Mesothelial cell of epicardium (in vitro differentiated cells): ENCODE measurements around the gene ATP6V0A1. TPM values are rescaled to one million over a fixed set of nuclear protein-coding genes. Genes with fewer than 3 reads are reported as not detected.
A peak's percentile ranks its signal among the peaks of the same experiment; 100 is the strongest.
"Not testable (repeated sequence)": the region's sequence is repeated elsewhere in the genome, so short reads cannot be mapped to it uniquely, and the experiment has no call there.

Source experiments
- DNase-seq, 2 experiments: peaks; one replicate each; pipeline ENCODE4 v3.0.0; 2021; ENCODE audit warnings: low spot score in 2 of 2; ENCODE audit not compliant: unreplicated experiment in 2 of 2
- H3K27ac Mint-ChIP-seq: 2 replicates; pipeline ENCODE4 v1.8.0; 2021; ENCODE audit warnings: mixed read lengths
- H3K27me3 Mint-ChIP-seq: 2 replicates; pipeline ENCODE4 v1.8.0; 2021; ENCODE audit warnings: low read depth, mixed read lengths
- H3K36me3 Mint-ChIP-seq: 2 replicates; pipeline ENCODE4 v1.8.0; 2021; ENCODE audit warnings: mixed read lengths
- H3K4me1 Mint-ChIP-seq: 2 replicates; pipeline ENCODE4 v1.8.0; 2021; ENCODE audit warnings: mixed read lengths
- H3K4me3 Mint-ChIP-seq: 2 replicates; pipeline ENCODE4 v1.8.0; 2021; ENCODE audit warnings: mild to moderate bottlenecking, moderate library complexity, mixed read lengths
- H3K9me3 Mint-ChIP-seq: 2 replicates; pipeline ENCODE4 v1.8.0; 2021; ENCODE audit warnings: mixed read lengths
- total RNA-seq: library from RNA; stranded (reverse); gene quantifications from 3 replicates; pipeline ENCODE4 v1.2.1, GENCODE V29; 2021
- TF ChIP-seq, protein P1 (sequence below): fragments of 200-600 bp; sonication (generic); IDR thresholded peaks from one replicate; pipeline ENCODE4 v1.5.0; 2021; ENCODE audit warnings: antibody characterized with exemption; ENCODE audit not compliant: unreplicated experiment

ATP6V0A1 gene
- total RNA-seq, 1 donor from 2014 or later: 60.4 TPM

DNA sequence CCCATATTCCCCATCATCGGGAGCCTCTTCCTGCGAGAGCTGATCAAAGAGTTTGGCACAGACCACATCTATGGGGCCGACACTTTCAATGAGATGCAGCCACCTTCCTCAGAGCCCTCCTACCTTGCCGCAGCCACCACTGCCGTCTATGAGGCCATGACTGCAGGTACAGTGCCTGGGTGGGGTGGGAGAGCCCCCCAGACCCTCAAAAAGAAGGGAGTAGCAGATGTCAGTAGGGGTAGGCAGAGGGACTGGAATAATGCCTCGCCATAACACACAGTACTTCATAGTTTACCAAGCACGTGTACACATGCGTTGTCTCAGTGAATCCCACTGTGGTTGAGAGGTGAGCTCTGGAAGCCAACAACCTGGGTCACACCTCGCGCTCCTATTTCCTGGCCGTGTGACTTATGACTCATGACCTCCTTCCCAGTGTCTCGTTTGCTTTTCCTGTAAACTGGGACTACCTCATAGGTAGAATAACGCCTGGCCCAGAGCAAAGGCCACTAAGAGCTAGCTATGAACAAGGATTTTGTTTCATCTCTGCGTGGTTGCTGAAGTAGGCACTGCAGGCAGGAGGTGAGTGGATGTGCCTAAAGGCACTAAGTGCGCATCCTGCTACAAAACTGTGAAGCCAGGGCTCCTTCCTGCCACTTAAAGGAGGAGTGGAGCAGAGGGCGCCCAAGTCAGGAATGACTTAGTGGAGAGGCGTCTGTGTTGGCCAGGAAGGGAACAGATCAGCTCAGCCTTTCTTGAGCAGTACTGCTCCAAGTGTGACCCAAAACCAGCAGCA, 82.6 kb downstream of the ATP6V0A1 start:
- Mint-ChIP-seq H3K9me3 (no peaks in the 10 kb centered on the region), H3K4me1 (peaks cover 11% of the 10 kb centered on the region), H3K27me3 (no peaks in the 10 kb centered on the region), H3K4me3 (no peak overlapping the region), H3K27ac (peak overlapping the region; percentile 64), H3K36me3 (peaks cover 22% of the 10 kb centered on the region)
- no peak for DNase-seq
- TF ChIP-seq, protein P1, sequence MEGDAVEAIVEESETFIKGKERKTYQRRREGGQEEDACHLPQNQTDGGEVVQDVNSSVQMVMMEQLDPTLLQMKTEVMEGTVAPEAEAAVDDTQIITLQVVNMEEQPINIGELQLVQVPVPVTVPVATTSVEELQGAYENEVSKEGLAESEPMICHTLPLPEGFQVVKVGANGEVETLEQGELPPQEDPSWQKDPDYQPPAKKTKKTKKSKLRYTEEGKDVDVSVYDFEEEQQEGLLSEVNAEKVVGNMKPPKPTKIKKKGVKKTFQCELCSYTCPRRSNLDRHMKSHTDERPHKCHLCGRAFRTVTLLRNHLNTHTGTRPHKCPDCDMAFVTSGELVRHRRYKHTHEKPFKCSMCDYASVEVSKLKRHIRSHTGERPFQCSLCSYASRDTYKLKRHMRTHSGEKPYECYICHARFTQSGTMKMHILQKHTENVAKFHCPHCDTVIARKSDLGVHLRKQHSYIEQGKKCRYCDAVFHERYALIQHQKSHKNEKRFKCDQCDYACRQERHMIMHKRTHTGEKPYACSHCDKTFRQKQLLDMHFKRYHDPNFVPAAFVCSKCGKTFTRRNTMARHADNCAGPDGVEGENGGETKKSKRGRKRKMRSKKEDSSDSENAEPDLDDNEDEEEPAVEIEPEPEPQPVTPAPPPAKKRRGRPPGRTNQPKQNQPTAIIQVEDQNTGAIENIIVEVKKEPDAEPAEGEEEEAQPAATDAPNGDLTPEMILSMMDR: no peak

DNA sequence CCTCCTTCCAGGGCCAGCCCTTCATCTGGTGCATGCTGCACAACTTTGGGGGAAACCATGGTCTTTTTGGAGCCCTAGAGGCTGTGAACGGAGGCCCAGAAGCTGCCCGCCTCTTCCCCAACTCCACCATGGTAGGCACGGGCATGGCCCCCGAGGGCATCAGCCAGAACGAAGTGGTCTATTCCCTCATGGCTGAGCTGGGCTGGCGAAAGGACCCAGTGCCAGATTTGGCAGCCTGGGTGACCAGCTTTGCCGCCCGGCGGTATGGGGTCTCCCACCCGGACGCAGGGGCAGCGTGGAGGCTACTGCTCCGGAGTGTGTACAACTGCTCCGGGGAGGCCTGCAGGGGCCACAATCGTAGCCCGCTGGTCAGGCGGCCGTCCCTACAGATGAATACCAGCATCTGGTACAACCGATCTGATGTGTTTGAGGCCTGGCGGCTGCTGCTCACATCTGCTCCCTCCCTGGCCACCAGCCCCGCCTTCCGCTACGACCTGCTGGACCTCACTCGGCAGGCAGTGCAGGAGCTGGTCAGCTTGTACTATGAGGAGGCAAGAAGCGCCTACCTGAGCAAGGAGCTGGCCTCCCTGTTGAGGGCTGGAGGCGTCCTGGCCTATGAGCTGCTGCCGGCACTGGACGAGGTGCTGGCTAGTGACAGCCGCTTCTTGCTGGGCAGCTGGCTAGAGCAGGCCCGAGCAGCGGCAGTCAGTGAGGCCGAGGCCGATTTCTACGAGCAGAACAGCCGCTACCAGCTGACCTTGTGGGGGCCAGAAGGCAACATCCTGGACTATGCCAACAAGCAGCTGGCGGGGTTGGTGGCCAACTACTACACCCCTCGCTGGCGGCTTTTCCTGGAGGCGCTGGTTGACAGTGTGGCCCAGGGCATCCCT, 84.8 kb downstream of the ATP6V0A1 start:
- Mint-ChIP-seq H3K36me3 (peaks cover 20% of the 10 kb centered on the region), H3K4me3 (no peak overlapping the region), H3K9me3 (no peaks in the 10 kb centered on the region), H3K27me3 (no peaks in the 10 kb centered on the region), H3K4me1 (no peaks in the 10 kb centered on the region), H3K27ac (no peak overlapping the region)
- TF ChIP-seq, protein P1: no peak
- no peak for DNase-seq

DNA sequence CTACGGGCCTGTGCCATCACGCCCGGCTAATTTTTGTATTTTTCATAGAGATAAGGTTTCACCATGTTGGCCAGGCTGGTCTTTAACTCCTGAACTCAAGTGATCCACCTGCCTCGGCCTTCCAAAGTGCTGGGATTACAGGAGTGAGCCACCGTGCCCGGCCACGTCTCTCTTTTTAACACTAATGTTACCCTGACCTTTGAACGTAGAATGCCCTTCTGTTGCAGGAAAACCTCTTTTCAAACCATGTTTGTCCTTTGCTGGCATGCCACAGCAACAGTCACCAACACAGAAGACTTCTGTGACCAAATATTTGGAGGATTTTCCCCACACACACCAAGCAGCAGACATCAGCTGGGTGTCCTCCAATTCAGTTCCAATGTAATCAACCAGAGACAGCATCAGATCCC, 86.2 kb downstream of the ATP6V0A1 start:
- Mint-ChIP-seq H3K9me3 (no peaks in the 10 kb centered on the region), H3K27ac (peak overlapping the region; percentile 36), H3K36me3 (peaks cover 14% of the 10 kb centered on the region), H3K4me1 (peaks cover 4% of the 10 kb centered on the region), H3K4me3 (no peak overlapping the region), H3K27me3 (no peaks in the 10 kb centered on the region)
- TF ChIP-seq, protein P1: no peak
- no peak for DNase-seq

DNA sequence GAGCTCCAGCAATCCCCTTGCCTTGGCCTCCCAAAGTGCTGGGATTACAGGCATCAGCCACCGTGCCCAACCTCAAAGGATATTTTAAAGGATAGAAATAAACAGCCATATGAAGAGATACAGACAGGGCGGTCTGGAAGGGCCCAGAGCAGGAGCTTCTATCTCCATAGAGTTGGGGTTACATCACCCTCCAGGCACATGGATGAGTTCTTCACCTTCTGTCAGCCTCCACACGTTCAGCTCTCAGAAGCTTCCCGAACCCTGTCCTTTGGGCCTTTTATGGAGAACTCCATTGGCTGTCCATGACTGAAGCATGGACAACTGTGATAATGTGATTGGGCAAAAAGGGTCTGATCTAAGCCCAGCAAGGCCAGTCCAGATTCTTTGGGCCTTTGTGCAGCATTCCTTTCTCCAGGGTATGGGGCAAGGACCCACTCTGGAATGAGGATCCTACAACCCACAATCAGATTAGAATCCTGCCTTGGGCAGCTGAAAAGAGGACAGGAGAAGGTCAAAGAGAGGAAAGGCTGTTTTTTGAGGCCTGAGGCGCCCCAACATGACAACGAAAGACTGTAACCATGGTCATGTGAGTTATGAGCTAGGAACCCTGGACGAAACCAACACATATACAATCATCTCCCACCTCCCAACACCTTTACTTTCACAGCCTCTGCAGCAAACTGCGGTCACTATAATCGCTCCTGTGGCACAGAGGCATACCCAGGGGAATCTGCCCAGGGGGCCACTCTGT, 87.3 kb downstream of the ATP6V0A1 start:
- not testable (repeated sequence) for H3K4me3 Mint-ChIP-seq, H3K9me3 Mint-ChIP-seq, H3K27ac Mint-ChIP-seq, DNase-seq, H3K36me3 Mint-ChIP-seq, H3K4me1 Mint-ChIP-seq, H3K27me3 Mint-ChIP-seq

DNA sequence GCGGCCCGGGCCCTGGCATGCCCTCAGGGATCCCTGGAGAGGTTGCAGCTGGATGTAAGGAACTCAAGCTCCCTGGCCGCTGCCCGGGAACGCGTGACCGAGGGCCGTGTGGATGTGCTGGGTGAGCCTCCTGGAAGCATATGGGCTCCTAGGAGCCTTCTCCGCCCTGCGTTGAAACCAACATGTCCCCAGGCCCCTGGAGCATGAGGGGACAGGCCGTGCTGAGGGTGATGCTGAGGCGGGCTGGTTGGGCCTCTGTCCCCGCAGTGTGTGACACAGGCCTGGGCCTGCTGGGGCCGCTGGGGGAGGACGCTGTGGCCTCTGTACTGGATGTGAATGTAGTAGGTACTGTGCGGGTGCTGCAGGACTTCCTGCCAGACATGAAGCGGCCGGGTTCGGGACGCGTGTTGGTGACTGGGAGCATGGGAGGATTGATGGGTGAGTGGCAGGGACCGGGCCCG, 88.4 kb downstream of the ATP6V0A1 start:
- Mint-ChIP-seq H3K27ac (no peak overlapping the region), H3K9me3 (no peaks in the 10 kb centered on the region), H3K4me3 (no peak overlapping the region), H3K36me3 (peaks cover 2% of the 10 kb centered on the region), H3K27me3 (no peaks in the 10 kb centered on the region), H3K4me1 (peaks cover 6% of the 10 kb centered on the region)
- TF ChIP-seq, protein P1: no peak
- DNase-seq: no peak
